G401.6 (cell line): ENCODE data around the gene LAMB1.
"Not testable (repeated sequence)": the region's sequence is repeated elsewhere in the genome, so short reads cannot be mapped to it uniquely, and the experiment has no call there.

Source experiments
- FAIRE-seq: peaks from 2 replicates; lab custom pipeline; 2012; peaks lifted over from hg19 to GRCh38; lab: Jason Lieb, UNC

LAMB1 gene

GRCh38 chr7:107969856-107970255 is 33.1 kb downstream of the LAMB1 start:
- no peak for FAIRE-seq

GRCh38 chr7:107968449-107968848 is 34.5 kb downstream of the LAMB1 start:
- FAIRE-seq = no peak

- no peak for FAIRE-seq
Measured at GRCh38 chr7:107967420-107967819, 35.5 kb downstream of the LAMB1 start.

- FAIRE-seq = no peak
Measured at GRCh38 chr7:107966711-107967110, 36.2 kb downstream of the LAMB1 start.

- no peak for FAIRE-seq
Measured at GRCh38 chr7:107964510-107964909, 38.5 kb downstream of the LAMB1 start.

GRCh38 chr7:107962817-107963216 is 40.1 kb downstream of the LAMB1 start:
- FAIRE-seq = no peak

GRCh38 chr7:107961405-107961804 is 41.6 kb downstream of the LAMB1 start:
- no peak for FAIRE-seq

- no peak for FAIRE-seq
Measured at GRCh38 chr7:107960272-107960671, 42.7 kb downstream of the LAMB1 start.

GRCh38 chr7:107959527-107959898 is 43.4 kb downstream of the LAMB1 start:
- FAIRE-seq = no peak

GRCh38 chr7:107958764-107959526 is 44.0 kb downstream of the LAMB1 start:
- no peak for FAIRE-seq

- no peak for FAIRE-seq
Measured at GRCh38 chr7:107957436-107957835, 45.5 kb downstream of the LAMB1 start.

GRCh38 chr7:107956950-107957349 is 46.0 kb downstream of the LAMB1 start:
- FAIRE-seq = not testable (repeated sequence)

- no peak for FAIRE-seq
Measured at GRCh38 chr7:107955394-107955793, 47.6 kb downstream of the LAMB1 start.

GRCh38 chr7:107953924-107954303 is 49.0 kb downstream of the LAMB1 start:
- FAIRE-seq = no peak

- FAIRE-seq = no peak
Measured at GRCh38 chr7:107953265-107953923, 49.6 kb downstream of the LAMB1 start.

GRCh38 chr7:107951896-107952295 is 51.1 kb downstream of the LAMB1 start:
- no peak for FAIRE-seq

- no peak for FAIRE-seq
Measured at GRCh38 chr7:107951172-107951787, 51.7 kb downstream of the LAMB1 start.

- no peak for FAIRE-seq
Measured at GRCh38 chr7:107949443-107949935, 53.5 kb downstream of the LAMB1 start.

- no peak for FAIRE-seq
Measured at GRCh38 chr7:107948645-107949442, 54.1 kb downstream of the LAMB1 start.

- no peak for FAIRE-seq
Measured at GRCh38 chr7:107946881-107947280, 56.1 kb downstream of the LAMB1 start.

GRCh38 chr7:107946451-107946850 is 56.5 kb downstream of the LAMB1 start:
- FAIRE-seq = no peak

GRCh38 chr7:107945332-107945731 is 57.6 kb downstream of the LAMB1 start:
- FAIRE-seq = no peak
